GM21515 (cell line): ENCODE data around the gene ITIH3.

Experiments used
- ATAC-seq: cut with Tn5 transposase; IDR thresholded peaks from one replicate; pipeline ENCODE4 v1.9.1; 2021; ENCODE audit not compliant: unreplicated experiment

The ITIH3 gene

GRCh38 chr3:52779011-52779836 is 15.4 kb upstream of the ITIH3 start:
- peak; percentile 52 for ATAC-seq

- ATAC-seq = no peak
Measured at GRCh38 chr3:52779837-52780585, 14.6 kb upstream of the ITIH3 start.

GRCh38 chr3:52781741-52782140 is 12.9 kb upstream of the ITIH3 start:
- no peak for ATAC-seq

- no peak for ATAC-seq
Measured at GRCh38 chr3:52782412-52783210, 12.0 kb upstream of the ITIH3 start.

DNA sequence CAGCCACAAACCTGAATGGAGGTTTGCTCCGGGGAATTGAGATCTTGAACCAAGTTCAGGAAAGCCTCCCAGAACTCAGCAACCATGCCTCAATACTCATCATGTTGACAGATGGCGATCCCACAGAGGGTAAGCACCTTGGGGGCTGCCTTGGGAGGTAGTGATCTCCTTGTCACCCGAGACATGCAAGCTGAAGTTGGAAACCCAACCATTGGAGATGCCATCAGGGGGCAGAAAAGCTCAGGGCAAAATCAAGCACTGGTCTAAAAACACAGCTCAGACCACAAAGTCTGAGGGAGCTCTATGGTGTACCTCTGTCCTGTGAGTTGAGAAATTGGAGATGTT is 11.4 kb upstream of the ITIH3 start:
- ATAC-seq = no peak

- no peak for ATAC-seq
Measured at GRCh38 chr3:52784021-52784621, 10.5 kb upstream of the ITIH3 start.

DNA sequence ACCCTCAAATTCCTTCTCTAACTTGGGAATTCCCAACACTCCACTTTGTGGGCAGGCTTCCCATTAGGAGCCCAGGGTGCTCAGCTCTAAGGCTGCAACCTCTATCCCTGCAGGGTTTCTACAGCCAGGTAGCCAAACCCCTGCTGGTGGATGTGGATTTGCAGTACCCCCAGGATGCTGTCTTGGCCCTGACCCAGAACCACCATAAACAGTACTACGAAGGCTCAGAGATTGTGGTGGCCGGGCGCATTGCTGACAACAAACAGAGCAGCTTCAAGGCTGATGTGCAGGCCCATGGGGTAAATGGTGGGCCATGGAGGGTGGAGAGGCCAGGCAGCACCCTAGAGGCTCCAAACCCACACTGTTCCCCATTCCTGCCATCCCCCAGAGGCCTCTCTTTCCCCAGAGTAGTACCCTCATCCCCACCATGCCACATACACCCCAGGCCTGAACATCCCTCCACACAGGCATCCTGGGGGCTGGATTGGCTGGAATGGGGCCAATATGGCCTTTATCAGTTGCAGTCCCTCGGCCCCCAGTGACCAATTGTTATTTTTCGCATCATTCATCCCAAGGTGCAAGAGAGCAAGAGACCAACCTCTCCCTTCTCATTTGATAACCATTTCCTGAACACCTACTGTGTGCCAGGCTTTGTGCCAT is 9.5 kb upstream of the ITIH3 start:
- ATAC-seq = no peak

DNA sequence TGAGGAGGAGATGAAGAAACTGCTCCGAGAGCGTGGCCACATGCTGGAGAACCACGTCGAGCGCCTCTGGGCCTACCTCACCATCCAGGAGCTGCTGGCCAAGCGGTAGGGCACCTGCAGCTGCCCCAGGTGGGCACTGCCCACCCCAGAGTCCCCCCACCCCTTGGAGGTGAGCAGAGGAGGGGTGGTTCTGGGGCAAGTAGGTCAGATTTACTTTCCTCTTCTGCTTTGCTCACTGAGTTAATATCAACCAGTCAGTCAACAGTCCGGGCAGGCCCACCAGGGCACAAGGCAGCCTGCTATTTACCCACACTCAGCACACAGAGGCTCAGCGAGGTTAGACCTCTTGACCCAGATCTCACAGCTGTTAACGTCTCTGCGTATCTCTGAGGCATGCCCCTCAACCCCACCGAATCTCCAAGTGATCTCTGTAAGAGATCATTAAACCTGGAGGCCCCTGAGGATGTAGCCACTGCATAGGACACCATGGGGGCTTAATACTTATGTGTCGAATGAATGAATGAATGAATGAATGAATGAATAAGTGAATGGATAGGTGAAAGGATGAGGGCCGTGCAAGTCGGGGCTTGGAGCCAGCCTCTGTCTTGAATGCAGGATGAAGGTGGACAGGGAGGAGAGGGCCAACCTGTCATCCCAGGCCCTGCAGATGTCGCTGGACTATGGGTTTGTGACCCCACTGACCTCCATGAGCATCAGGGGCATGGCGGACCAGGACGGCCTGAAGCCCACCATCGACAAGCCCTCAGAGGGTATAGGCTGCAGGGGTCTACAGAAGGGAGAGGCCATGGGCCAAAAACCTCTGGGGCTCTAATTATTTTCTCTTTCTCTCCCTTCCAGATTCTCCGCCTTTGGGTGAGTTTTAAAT is 8.0 kb upstream of the ITIH3 start:
- no peak for ATAC-seq

- no peak for ATAC-seq
Measured at GRCh38 chr3:52787246-52787645, 7.3 kb upstream of the ITIH3 start.

GRCh38 chr3:52787672-52788625 is 6.6 kb upstream of the ITIH3 start:
- no peak for ATAC-seq

DNA sequence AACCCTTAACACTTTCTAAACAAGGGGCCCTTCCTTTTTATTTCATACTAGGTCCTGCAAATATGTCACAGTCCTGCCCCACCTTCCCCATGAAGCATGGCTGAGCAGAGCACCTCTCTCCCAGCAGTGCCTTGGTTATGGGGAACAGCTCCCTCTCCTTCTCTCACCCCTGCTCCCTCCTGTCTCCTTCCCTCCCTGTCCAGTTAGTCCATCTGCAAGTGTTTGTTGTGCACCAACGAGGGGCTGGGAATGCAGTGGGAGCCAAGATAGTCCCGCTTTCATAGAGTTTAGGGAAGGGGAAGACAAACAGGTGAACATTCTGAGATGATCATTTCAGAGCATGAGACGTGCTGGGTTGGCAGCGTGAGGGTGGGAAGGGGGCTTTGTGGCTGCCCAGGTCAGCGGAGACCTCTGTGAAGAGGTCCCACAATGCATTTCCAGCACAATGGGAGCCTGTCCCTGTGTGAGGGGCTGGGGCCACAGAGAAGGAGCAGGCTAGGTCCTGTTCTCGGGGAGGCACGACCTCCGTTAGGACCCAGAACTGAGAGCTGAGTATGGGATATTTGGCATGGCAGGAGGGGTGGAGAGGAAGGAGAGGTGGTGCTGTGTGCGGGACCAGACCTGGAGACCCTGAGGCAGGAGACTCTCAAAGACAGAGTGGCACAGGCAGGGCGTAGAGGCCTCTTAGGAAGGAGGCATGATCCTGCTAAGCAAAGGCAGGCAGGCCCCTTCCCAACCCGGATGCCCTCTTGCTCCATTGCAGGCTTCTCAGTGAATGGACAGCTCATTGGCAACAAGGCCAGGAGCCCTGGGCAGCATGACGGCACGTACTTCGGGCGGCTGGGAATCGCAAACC is 5.5 kb upstream of the ITIH3 start:
- ATAC-seq = no peak

DNA sequence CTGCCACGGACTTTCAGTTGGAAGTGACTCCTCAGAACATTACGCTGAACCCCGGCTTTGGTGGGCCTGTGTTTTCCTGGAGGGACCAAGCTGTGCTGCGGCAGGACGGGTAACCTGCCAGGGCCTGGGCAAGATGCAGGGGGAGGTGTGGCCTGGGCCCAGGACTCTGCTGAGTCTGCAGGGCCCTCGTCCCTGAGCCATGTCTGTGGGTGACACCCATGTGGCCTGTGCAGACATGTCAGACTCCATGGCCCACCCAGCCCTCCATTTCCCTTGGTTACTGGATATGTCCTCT is 4.9 kb upstream of the ITIH3 start:
- no peak for ATAC-seq

GRCh38 chr3:52790337-52790736 is 4.3 kb upstream of the ITIH3 start:
- no peak for ATAC-seq

- no peak for ATAC-seq
Measured at GRCh38 chr3:52790741-52791140, 3.9 kb upstream of the ITIH3 start.

DNA sequence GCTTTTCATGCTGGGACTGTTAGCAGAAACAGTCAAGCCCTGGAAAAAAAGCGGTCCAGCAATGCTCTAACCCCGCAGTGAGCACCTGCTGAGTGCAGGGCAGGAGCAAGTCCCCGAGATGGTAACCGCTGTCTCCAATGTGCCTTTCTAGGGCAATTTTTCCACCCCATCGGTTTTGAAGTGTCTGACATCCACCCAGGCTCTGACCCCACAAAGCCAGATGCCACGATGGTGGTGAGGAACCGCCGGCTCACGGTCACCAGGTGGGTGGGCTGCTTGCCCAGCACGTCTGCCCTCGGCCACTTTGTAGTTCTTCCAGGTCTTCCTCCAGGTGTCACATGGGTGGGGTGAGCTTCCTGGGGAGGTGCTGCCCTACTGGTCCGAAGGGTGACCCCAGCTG is 3.2 kb upstream of the ITIH3 start:
- no peak for ATAC-seq

GRCh38 chr3:52791928-52792327 is 2.7 kb upstream of the ITIH3 start:
- ATAC-seq = no peak

- ATAC-seq = no peak
Measured at GRCh38 chr3:52792413-52792812, 2.2 kb upstream of the ITIH3 start.
